HUES48 (cell line): ENCODE data around the gene URB2.
"Not testable (repeated sequence)": the region's sequence is repeated elsewhere in the genome, so short reads cannot be mapped to it uniquely, and the experiment has no call there.

ENCODE experiments used
- H3K27ac ChIP-seq: one replicate; pipeline ENCODE4 v1.7.0; 2013; ENCODE audit warnings: low read depth, low read length, inconsistent platforms
- H3K27me3 ChIP-seq: 2 replicates; pipeline ENCODE4 v1.6.1; 2013; ENCODE audit warnings: mild to moderate bottlenecking, low read length; ENCODE audit not compliant: control insufficient read depth, insufficient read depth
- H3K36me3 ChIP-seq: 2 replicates; pipeline ENCODE4 v1.6.1; 2013; ENCODE audit warnings: low read length; ENCODE audit not compliant: control insufficient read depth, insufficient read depth
- H3K4me1 ChIP-seq: 2 replicates; pipeline ENCODE4 v1.6.1; 2013; ENCODE audit warnings: mild to moderate bottlenecking, low read length; ENCODE audit not compliant: control insufficient read depth, insufficient read depth
- H3K4me3 ChIP-seq: 2 replicates; pipeline ENCODE4 v1.5.1; 2013; ENCODE audit warnings: mild to moderate bottlenecking, low read depth, low read length
- H3K9ac ChIP-seq: 2 replicates; pipeline ENCODE4 v1.6.1; 2013; ENCODE audit warnings: mild to moderate bottlenecking, low read depth, low read length, moderate library complexity
- H3K9me3 ChIP-seq: 2 replicates; pipeline ENCODE4 v1.6.1; 2013; ENCODE audit warnings: low read length; ENCODE audit not compliant: control insufficient read depth, insufficient read depth

The URB2 gene

DNA sequence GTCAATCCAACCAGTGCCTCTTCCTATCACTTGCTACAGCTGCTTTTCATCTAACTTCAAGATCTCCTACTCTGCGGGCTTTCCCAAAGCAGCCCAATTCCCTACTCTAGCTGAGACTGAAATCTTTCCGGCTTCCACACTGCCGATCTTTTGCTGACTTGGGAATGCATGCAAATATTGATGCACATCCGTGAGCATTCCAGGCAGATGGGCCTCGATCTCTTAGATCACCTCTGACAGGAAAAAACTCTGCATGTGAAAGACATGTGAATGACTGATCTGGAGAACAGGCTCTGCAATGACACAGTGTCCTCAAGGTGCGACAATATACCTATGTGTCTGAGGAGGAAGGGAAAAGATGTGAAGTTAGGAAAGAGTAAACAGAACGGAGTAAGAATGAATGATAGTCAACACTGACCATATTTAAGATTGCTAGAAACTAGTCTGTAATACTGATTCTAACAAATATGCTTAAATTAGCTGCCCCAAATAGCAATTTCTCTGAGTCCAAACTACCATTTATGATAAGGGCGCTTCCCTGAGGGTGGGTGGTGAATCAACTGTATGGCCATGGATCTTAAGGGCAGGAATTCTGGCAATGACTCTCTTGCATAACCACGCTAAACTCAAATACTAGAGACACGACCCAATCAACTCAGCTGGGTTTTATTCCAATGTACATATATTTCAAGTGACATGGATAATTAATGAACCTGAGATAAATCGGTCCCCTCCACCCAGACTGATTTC lies 8.5 kb upstream of the URB2 start:
- Histone ChIP-seq H3K4me1 (no peaks in the 10 kb centered on the region; the same call in 1 of the 2 replicates), H3K36me3 (peaks cover 12% of the 10 kb centered on the region), H3K27me3 (no peaks in the 10 kb centered on the region), H3K27ac (no peak overlapping the region), H3K4me3 (no peak overlapping the region), H3K9me3 (no peaks in the 10 kb centered on the region), H3K9ac (no peak overlapping the region)

DNA sequence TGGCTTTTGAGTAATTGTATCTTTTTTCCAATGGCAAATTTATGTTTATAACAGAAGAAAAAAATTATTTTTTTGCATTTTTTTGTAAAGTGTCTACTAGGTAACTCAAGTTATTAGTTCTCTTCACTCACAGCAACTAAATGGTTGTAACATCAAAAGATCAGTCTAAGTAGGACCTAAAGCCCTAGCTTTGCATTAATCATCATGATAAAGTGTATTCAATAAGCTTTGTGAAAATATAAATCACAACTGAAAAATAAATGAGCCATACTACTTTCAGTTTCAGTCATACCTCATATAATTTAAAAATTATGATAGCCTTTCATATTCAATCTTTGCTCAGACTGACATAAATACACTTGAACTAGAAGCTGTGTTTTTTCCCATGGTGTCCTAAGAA lies 7.0 kb upstream of the URB2 start:
- H3K4me3 ChIP-seq, result no peak overlapping the region
- H3K9me3 ChIP-seq, result no peaks in the 10 kb centered on the region
- peaks cover 7% of the 10 kb centered on the region for H3K4me1 ChIP-seq
- no peak overlapping the region for H3K9ac ChIP-seq
- peaks cover 5% of the 10 kb centered on the region for H3K36me3 ChIP-seq
- no peaks in the 10 kb centered on the region for H3K27me3 ChIP-seq
- H3K27ac ChIP-seq, result no peak overlapping the region

DNA sequence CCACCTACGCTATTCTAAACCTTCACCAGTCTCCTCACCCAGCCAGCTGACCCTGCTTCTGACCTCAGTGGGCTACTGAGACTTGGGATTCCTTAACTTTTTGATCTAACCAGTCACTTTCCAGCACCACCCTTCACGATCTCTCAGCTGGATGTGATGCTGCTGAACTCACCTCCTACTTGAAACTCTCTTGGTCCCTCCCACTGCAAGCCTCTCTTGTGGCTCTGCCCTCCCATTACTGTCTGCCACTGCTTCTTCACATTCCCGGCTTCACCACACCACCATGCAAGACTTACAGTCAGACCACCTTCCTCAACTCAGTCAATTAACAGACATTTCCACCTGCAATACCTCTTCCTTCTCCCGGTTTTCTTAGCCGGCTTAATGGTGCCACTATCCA lies 6.4 kb upstream of the URB2 start:
- peaks cover 13% of the 10 kb centered on the region for H3K4me1 ChIP-seq
- H3K27ac ChIP-seq, result no peak overlapping the region

DNA sequence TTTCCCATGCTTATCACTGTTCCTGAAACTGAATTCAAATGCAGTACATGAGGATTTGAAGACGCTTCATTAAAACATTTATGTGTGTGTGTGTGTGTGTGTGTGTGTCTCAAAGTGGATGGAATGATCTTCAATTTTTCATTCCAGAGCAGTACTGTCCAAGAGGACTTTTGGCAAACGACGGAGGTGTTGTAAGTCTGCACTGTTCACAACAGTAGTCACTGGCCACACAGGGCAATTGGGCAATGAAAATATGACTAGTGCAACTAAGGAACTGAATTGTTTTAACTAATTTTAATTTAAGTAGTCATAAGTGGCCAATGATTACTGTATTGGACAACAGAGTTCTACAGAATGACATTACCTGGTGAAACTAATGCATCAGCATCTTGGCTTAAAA lies 5.2 kb upstream of the URB2 start:
- Histone ChIP-seq H3K9ac (no peak overlapping the region), H3K27ac (no peak overlapping the region), H3K4me3 (no peak overlapping the region), H3K27me3 (no peaks in the 10 kb centered on the region), H3K9me3 (no peaks in the 10 kb centered on the region), H3K4me1 (peaks cover 14% of the 10 kb centered on the region), H3K36me3 (no peaks in the 10 kb centered on the region)

More for the DNA sequence above, 6.4 kb upstream of the URB2 start:
- Histone ChIP-seq H3K4me3 (no peak overlapping the region), H3K9me3 (no peaks in the 10 kb centered on the region), H3K27me3 (no peaks in the 10 kb centered on the region), H3K36me3 (no peaks in the 10 kb centered on the region), H3K9ac (no peak overlapping the region)

DNA sequence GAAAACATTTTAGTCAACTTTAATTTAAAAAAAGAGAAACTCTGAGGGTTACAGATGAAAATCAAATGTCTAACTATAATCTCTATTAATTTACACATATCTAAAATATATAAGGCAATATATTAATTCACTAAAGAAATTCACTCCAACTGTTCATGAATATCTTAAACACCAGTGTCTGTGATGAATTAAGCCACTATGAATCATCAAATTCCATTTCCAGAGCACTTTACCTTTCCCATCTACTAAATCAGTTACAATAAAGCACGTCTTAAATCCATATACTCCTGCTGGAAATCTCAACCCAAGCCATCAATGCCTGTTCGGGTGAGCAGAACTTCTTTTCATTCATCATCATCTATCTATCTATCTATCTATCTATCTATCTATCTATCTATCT lies 4.4 kb upstream of the URB2 start:
- Histone ChIP-seq H3K4me1 (peaks cover 14% of the 10 kb centered on the region), H3K27me3 (no peaks in the 10 kb centered on the region), H3K27ac (no peak overlapping the region), H3K9ac (no peak overlapping the region), H3K36me3 (no peaks in the 10 kb centered on the region), H3K9me3 (no peaks in the 10 kb centered on the region), H3K4me3 (no peak overlapping the region)

DNA sequence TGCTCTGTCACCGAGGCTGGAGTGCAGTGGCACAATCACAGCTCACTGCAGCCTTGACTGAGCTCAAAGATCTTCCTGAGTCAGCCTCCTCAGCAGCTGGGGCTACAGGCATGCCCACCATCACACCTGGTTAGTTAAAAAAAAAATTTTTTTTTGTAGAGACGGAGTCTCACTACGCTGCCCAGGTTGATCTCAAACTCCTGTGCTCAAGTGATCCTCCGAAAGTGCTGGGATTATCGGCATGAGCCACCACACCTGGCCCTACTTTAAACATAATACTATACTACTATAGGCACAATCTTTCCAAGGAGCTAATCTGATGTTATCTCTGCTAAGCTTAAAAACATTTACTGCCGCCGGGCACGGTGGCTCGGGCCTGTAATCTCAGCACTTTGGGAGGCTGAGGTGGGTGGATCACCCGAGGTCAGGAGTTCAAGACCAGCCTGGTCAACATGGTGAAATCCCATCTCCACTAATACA lies 3.4 kb upstream of the URB2 start:
- H3K9ac ChIP-seq, H3K27ac ChIP-seq, H3K4me3 ChIP-seq, H3K9me3 ChIP-seq, H3K27me3 ChIP-seq, H3K36me3 ChIP-seq: not testable (repeated sequence)
- peaks cover 14% of the 10 kb centered on the region for H3K4me1 ChIP-seq

DNA sequence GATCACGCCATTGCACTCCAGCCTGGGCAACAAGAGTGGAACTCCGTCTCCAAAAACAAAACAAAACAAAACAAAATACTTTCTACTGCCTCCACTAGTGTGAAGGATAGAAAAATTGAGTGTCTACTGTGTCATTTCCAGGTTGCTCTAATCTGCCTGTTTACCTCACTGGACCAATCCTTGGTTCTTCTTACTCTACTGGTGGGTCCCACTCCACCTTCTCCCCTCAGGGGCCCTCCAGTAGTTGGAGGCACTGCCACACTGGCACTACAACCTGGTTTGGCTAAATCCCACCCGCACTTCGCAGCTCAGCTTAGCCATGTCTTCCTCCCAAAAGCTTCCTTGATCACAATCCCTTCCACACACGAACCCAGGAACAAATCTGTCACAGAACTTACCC lies 2.8 kb upstream of the URB2 start:
- no peak overlapping the region for H3K4me3 ChIP-seq
- H3K27me3 ChIP-seq, result no peaks in the 10 kb centered on the region
- H3K27ac ChIP-seq, result no peak overlapping the region
- H3K4me1 ChIP-seq, result peaks cover 14% of the 10 kb centered on the region
- H3K36me3 ChIP-seq, result 0 out of 2 replicates have a peak, but pooled peaks cover under 1% of the 10 kb centered on the region
- H3K9ac ChIP-seq, result no peak overlapping the region
- no peaks in the 10 kb centered on the region for H3K9me3 ChIP-seq

DNA sequence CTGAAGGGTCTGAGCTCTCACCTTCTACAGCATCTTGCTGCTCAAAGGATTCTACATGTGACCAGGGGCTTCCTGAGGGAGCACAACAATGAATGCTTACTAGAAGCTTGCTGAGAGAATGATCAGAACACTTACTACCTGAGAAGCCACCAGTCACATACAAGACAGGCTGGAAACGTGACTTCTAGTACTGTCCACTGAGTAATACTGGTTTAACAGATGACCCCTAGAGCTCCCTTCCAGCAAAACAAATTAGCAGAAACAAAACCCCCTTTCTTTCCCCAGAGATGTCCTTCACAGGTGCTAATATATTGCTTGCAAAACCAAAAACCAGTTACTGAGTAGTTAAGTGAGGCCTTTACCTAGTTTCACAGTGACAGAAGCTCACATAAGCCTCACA lies 2.2 kb upstream of the URB2 start:
- Histone ChIP-seq H3K27me3 (no peaks in the 10 kb centered on the region), H3K36me3 (peaks cover 6% of the 10 kb centered on the region; the same call in 1 of the 2 replicates), H3K4me3 (no peak overlapping the region; the same call in 1 of the 2 replicates), H3K9ac (no peak overlapping the region), H3K27ac (no peak overlapping the region), H3K9me3 (no peaks in the 10 kb centered on the region), H3K4me1 (peaks cover 14% of the 10 kb centered on the region)

DNA sequence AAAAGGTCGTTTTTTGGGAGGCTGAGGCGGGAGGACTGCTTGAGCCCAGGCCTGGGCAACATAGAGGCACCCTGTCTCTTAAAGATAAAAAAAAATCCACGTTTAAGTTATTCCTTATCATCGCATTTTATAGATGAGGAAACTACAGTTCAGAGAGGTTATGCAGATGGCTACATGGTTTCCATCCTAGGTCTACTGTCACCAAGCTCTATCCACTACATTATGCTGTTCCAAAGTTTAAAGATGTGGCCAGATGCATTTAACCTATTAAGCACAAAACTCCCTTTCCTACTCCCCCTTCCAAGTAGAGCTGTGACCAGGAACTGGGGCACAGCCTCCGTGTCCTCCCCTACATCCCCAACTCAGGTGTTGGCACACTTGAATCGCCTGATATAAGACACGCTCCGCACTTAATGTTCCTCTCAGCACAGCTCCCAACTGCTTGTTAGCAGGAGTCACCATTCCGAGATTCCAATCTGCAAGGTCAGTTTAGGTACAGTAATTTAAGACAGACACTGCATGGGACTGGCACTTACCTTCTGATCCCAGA lies 1.5 kb upstream of the URB2 start:
- Histone ChIP-seq H3K36me3 (peaks cover 14% of the 10 kb centered on the region; the same call in 1 of the 2 replicates), H3K27ac (no peak overlapping the region), H3K9ac (no peak overlapping the region), H3K4me3 (peak overlapping the region; percentile 95), H3K4me1 (peaks cover 14% of the 10 kb centered on the region), H3K9me3 (no peaks in the 10 kb centered on the region), H3K27me3 (no peaks in the 10 kb centered on the region)

DNA sequence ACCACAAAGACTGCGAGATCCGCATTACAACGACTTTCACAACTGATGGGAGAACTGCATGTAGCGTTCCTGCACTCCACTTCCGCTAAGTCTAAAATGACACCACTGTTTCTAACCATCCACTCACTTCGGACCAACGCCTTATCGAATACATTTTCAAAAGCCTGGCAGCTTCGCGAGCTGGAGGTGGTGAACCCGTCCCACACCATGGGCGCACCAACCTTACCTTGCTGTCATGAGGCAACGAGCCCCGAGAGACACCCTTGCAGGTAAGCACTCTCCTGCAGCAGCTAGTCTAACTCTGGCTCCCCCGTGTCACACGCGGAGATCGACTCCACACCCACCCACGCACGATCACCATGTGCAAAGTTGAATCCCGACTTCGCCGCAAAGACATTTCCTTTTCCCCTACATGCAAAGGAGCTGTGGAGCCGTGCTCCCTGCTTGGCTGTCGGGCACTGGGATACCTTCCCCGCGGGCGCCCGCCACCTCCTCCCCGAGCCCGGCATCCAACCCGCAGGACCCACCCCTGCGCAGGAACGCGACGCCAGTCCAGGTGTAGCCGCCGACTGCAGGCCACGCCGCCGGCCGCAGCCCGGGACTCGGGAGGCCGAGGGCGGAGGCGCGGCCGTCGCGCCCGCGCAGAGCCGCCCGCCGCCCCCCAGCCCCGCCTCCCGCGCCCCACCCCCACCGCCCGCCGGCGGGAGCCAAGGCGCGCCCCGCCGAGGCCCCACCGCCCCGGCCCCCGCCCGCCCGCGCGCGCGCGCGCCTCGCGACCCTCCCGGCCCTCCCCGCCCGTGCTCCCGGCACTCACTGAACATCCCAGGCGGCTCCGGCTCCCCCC lies 754 bp upstream of the URB2 start:
- H3K4me3 ChIP-seq, result peak overlapping the region; percentile 95
- H3K36me3 ChIP-seq, result peaks cover 21% of the 10 kb centered on the region
- no peaks in the 10 kb centered on the region for H3K27me3 ChIP-seq
- peak overlapping the region; percentile 55 for H3K9ac ChIP-seq
- H3K27ac ChIP-seq, result peak overlapping the region; percentile 90
- H3K9me3 ChIP-seq, result no peaks in the 10 kb centered on the region
- H3K4me1 ChIP-seq, result peaks cover 14% of the 10 kb centered on the region

DNA sequence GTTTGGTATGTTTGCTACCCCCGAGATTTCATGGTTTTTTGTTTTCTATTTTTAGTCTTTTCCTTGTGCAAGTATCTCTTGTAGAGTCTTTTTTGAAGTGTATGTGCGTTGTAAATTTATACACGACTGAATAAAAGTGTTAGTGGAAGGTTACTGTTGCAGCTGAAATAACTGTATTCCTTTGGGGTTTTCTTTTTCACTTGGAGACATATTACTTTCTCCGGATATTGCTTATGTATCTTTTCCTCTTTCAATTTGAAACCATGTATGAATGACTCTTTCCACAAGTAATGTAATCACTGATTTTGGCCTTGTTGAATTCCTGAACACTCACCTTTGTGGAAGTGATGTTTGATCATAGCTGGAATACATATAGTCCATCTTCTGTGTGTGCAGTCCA lies 956 bp downstream of the URB2 start:
- Histone ChIP-seq H3K27ac (no peak overlapping the region), H3K9ac (peak overlapping the region; percentile 86; the same call in 1 of the 2 replicates), H3K36me3 (peaks cover 28% of the 10 kb centered on the region), H3K9me3 (no peaks in the 10 kb centered on the region), H3K4me3 (peak overlapping the region; percentile 87), H3K27me3 (no peaks in the 10 kb centered on the region), H3K4me1 (peaks cover 14% of the 10 kb centered on the region)
